ENCODE results near the gene GARNL3.

DNA sequence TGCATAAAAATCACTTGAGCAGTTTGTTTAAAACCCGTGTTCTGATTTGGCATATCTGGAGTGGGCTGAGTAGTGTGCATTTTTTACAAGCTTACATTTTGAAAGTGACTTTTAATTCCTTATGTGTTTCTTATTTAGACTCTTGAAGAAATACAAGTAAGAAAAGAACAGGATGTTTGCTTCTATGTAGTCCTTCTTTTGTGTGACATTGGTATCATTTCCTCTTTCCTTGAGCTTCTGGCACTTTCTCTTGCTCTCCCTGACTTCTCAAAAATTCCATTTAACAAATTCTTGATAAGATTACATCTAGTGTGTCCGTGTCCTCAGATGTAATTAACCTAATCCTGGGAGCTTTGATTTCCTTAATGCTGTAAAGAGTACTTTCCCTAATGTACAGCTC lies 12.5 kb downstream of the GARNL3 start:
- TF ChIP-seq, protein P1, sequence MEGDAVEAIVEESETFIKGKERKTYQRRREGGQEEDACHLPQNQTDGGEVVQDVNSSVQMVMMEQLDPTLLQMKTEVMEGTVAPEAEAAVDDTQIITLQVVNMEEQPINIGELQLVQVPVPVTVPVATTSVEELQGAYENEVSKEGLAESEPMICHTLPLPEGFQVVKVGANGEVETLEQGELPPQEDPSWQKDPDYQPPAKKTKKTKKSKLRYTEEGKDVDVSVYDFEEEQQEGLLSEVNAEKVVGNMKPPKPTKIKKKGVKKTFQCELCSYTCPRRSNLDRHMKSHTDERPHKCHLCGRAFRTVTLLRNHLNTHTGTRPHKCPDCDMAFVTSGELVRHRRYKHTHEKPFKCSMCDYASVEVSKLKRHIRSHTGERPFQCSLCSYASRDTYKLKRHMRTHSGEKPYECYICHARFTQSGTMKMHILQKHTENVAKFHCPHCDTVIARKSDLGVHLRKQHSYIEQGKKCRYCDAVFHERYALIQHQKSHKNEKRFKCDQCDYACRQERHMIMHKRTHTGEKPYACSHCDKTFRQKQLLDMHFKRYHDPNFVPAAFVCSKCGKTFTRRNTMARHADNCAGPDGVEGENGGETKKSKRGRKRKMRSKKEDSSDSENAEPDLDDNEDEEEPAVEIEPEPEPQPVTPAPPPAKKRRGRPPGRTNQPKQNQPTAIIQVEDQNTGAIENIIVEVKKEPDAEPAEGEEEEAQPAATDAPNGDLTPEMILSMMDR (IDR thresholded peaks at IDR 0.05): no peak
- TF ChIP-seq EZH2 (IDR thresholded peaks at IDR 0.05; ENCODE audit: borderline replicate concordance, insufficient read depth, low read depth, low read length, poor library complexity, severe bottlenecking): no peak
